ENCODE measurements around the gene RFLNA.
"Not testable (repeated sequence)": the region's sequence is repeated elsewhere in the genome, so short reads cannot be mapped to it uniquely, and the experiment has no call there.

RFLNA gene

GRCh38 chr12:124283326-124283725, 11.6 kb upstream of the RFLNA start:
- no peak for DNase-seq

DNA sequence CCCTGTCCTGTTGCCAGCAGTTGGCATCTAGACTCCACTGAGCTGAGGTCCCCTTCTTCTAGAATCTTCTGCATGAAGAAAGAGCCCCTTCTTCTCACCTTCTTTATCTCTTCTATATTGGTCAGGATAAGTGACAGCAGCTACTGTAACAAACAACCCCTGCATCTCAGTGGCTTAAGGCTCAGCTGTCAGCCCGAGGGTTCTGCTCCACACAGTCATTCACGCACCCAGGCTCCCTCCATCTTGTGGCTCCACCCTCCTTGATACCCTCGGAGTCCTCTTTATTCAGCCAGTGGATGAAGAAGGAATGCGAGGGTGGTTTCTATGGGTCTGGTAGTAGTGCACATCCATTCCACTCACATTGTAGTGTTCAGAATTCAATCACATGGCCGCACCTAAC, 10.5 kb upstream of the RFLNA start:
- DNase-seq = no peak

DNA sequence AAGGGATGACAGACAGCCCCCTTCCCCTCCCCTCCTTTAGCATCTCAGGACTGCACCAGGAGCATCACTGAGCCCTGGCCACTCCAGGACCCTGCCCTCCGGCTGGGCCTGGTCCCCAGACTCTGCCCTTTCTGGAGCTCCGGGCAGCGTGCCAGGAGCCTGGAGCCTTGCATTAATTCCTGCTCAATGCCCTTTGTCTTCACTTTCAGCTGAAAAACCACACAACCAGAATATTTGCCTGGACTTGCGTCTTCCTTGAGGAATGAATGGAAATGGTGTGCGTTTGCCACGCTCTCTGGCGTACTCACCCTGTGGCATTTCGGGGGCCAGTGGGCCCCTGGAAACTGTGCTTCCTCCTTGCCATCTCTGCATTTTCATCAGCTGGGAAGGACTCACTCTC, 8.5 kb upstream of the RFLNA start:
- DNase-seq = no peak

- DNase-seq = no peak
Observed at GRCh38 chr12:124286971-124287370, 7.9 kb upstream of the RFLNA start.

DNA sequence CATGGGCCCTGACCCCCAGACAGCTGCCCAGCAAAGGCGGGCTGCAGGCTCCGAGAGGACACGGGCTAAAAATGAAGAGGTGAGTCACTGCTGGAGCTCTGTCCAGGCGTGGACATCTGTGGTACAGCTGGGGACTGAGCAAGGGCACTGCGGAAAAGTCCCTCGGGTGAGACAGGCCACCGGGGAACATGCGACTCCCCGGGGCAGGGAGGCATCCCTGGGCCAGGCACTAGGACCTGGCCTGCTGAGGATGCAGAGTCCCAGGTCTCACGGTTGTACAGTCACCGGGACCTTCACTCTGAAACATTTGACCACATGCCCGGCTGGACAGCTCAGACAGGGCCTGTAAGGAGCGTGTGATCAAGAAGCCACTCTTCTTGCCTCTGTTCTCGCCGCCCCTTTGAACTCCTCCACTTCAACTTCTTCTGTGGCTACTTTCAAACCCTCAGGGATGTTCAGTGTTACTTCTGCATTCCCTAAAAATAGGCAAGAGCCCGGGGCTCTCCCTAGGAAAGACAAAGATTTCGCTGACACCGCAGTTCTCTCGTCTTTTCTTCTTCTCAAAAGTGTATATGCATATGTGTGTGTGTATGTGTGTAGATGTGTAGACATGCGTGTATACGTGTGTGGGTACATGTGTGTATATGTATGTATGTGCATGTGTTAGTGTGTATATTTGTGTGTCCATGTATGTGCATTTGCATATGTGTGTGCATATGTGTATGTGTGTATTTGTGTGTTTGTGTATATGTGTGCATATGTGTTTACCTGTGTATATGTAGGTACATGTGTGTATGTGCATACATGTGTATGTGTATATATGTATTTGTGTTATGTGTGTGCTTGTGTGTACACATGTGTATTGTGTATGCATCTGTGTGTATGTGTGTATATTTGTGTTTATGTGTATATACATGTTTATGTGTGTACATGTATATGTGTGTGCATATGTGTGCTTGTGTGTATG, 5.0 kb upstream of the RFLNA start:
- no peak for DNase-seq

GRCh38 chr12:124292385-124292784, 2.5 kb upstream of the RFLNA start:
- DNase-seq = no peak

DNA sequence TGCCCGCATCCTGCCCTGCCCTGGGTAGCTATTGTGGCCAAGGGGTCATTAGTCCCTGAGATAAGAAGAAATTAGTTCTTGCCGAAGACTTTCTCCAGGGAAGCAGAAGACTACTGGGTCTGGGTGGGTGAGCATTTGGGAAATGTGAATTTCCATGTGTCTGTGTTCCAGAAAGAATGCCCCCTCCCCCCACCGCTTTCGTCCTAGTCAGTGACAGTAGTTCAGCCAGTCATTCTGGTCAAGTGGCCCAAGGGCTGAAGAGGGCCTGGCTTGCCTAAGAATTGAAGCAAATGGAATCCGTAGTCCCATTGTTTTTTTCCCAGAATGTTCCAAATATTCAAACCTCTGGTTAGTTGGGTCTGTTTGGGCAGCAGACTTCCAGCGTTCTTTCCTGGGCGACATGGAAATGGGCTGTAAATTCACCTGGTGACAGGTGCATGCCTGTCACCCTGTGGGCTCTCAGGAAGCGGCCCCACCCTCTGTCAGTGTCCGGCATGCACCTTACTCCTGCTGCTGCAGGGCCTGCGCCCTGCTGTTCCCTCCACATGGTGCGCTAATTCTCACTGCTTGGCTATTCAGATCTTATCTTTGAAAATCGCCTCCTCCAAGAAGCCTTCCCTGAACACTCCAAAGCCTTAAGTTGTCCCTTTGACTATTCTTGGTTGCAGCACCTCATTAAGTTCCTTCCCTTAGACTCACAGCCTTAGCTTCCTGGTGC, 1.4 kb upstream of the RFLNA start:
- DNase-seq = no peak

DNA sequence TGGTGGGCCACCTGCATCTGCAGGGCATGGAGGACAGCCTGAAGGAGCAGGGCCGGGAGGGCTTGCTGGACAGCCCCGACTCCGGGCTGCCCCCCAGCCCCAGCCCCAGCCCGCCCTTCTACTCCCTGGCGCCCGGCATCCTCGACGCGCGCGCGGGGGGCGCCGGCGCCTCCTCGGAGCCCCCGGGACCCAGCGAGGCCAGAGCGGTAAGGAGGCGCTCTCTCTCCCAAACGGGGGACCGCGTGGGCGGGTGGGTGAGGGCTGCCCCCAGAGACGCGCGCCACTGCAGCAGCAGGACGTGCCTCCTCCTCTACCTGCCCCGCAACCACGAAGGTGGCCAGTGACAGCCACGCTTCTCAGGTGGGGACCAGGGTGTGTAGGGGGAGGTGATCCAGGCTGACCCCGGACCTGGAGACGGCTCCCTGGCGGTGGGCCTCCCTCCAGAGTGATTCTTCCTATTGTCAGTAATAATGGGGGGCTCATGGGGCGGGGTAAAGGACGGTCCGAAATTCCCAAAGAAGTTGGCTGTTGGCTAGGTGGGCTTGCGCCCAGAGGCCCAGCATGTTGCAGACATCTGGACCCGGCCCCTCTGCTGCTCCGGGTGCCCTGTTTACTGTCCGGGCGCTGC, 652 bp downstream of the RFLNA start:
- no peak for DNase-seq

DNA sequence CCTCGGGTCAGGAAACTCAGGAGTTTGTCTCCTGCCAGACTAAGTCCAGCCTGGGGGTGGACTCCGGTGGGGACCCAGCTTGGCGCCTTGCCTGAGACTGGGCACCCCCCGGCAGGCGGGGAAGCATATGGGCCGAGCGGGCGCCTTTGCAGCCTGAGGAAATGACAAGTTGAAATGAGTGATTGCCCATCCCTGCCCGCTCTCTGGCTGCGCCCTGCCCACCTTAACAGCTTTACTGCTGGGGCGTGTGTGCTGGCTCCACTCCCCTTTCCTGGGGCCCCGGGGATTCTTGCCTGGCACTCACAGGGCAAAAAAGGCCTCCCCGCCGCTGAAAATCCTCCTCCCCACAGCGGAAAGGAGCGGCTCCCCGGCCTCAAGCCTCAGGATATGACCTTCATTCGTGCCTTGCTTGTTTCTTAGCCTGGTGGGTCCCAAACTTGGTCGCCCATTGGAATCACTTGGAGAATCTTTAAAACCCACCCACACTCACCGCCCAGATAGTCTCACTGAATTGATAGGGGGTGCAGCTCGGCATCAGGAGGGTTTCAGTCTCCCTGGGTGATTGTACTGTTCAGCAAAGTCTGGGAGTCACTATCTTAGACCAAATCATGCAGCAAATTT, 1.5 kb downstream of the RFLNA start:
- no peak for DNase-seq

GRCh38 chr12:124296916-124297351, 2.0 kb downstream of the RFLNA start:
- DNase-seq = no peak

GRCh38 chr12:124297389-124297788, 2.5 kb downstream of the RFLNA start:
- no peak for DNase-seq

- DNase-seq = no peak
Observed at GRCh38 chr12:124297856-124298255, 3.0 kb downstream of the RFLNA start.

- no peak for DNase-seq
Observed at GRCh38 chr12:124298685-124299410, 4.0 kb downstream of the RFLNA start.

GRCh38 chr12:124299628-124300388, 4.9 kb downstream of the RFLNA start:
- DNase-seq = no peak

GRCh38 chr12:124300657-124301056, 5.8 kb downstream of the RFLNA start:
- DNase-seq = not testable (repeated sequence)

- no peak for DNase-seq
Observed at GRCh38 chr12:124301084-124301654, 6.3 kb downstream of the RFLNA start.

- no peak for DNase-seq
Observed at GRCh38 chr12:124302241-124302806, 7.4 kb downstream of the RFLNA start.

DNA sequence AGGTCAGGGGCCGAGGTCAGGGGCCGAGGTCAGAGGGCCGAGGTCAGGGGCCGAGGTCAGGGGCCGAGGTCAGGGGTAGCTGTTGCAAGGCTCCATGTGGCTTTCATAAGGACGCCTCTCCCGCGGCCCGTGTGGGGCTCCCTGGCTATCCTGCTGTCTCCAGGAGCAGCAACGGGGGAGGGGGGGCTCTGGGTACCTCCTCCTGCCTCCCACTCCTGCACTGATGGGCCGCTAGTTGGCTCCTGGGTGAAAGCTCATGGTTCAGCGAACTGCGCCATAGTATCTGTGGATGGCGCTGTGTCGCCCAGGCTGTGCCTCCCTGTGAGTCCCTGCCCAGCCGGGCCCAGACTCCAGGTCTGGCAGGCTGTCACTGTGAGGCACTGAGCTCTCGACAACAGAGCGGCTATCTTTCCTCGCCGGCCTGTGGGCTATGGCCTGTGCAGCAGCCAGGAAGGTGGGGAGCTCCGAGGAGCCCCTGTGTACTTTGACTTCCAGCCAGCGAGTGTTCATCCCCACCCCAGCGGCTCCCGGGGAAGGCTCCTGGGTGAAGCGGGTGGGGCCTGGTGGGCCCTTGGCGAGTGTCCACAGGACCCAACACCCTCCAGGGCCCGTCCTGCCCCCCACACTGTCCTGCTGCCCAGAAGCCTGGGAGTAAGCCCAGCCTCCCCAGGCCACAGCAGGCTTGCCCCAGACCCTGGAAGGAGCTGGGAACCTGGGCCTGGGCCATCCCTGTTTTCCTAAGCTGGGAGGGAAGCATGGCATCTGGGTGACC, 8.1 kb downstream of the RFLNA start:
- DNase-seq = no peak

DNA sequence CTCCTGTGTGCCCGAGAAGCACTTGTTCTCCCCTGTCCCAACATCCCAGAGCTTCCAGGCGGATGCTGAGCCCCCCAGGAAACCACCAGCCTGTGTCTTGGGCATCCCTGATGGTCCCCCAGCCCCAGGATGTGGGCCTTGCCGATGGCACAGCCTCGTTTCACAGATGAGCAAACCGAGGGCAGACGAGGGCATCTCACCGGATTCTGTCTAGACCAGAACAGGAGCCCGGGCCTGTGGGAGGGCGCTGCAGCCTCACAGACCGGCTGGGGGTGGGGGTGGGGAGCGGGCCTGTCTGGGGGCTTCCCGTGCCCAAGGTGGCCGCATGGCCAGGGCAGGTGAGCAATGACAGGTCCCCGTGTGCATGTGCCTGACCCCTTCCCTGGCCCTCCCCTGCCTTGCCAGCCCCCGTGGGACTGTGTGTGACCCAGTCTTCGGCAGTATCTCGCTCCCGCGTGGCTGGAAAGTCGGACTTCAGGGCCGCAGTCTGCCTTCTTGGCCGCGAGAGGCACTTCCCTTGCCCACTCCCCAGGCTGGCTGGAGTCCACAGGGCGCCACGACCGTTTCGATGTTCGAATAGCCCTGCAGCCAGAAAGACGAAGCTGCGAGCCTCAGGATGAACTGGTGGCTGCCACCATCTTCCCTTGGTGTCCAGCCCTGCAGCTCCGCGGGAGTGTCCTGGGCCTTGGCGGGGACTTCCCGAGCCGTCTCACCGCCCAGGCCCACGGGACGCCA, 8.9 kb downstream of the RFLNA start:
- no peak for DNase-seq
